ENCODE data around the gene RELT. TPM values are rescaled to one million over a fixed set of nuclear protein-coding genes. Genes with fewer than 3 reads are reported as not detected.

Gene RELT
- total RNA-seq, 2 experiments from 2014 or later, result 26.6 to 29.6 TPM

DNA sequence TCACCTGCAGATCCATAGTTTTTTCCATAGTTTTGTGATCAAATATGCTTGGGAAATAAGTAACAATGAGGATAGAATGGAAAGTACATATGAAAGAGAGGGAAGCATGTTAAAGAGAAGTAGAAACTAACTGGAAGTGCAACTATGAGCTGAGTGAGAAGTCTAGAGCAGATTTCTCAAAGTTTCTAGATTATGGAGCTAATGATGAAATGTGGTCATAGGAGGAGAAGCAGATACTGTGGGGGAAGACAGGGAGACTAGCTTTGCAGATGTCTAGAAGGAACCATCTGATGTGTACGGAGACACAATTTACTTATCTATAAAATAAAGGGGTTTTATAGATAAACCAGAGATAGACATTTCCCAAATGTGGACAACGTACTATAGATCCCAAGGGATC is 37.1 kb downstream of the RELT start:
- Mint-ChIP-seq H3K27me3 (no peaks in the 10 kb centered on the region), H3K4me3 (no peak overlapping the region), H3K4me1 (ENCODE audit: low read depth) (peaks cover 3% of the 10 kb centered on the region), H3K9me3 (no peaks in the 10 kb centered on the region), H3K36me3 (ENCODE audit: low read depth) (peaks cover 4% of the 10 kb centered on the region), H3K27ac (no peak overlapping the region)
- TF ChIP-seq, protein P1, sequence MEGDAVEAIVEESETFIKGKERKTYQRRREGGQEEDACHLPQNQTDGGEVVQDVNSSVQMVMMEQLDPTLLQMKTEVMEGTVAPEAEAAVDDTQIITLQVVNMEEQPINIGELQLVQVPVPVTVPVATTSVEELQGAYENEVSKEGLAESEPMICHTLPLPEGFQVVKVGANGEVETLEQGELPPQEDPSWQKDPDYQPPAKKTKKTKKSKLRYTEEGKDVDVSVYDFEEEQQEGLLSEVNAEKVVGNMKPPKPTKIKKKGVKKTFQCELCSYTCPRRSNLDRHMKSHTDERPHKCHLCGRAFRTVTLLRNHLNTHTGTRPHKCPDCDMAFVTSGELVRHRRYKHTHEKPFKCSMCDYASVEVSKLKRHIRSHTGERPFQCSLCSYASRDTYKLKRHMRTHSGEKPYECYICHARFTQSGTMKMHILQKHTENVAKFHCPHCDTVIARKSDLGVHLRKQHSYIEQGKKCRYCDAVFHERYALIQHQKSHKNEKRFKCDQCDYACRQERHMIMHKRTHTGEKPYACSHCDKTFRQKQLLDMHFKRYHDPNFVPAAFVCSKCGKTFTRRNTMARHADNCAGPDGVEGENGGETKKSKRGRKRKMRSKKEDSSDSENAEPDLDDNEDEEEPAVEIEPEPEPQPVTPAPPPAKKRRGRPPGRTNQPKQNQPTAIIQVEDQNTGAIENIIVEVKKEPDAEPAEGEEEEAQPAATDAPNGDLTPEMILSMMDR (IDR thresholded peaks at IDR 0.05), result no peak
- ChIA-PET CTCF (interaction anchor here (2.4 to 3.2 kb wide), 4 partner anchors 12 to 248 kb away, joined by 5 to 15 read pairs (median 14); no protein-coding TSS in a partner anchor), POLR2A (no interaction called here)
- intact Hi-C loops (cut with micrococcal nuclease), result no loop called here
- DNase-seq, result no peak
- ATAC-seq, result no peak

DNA sequence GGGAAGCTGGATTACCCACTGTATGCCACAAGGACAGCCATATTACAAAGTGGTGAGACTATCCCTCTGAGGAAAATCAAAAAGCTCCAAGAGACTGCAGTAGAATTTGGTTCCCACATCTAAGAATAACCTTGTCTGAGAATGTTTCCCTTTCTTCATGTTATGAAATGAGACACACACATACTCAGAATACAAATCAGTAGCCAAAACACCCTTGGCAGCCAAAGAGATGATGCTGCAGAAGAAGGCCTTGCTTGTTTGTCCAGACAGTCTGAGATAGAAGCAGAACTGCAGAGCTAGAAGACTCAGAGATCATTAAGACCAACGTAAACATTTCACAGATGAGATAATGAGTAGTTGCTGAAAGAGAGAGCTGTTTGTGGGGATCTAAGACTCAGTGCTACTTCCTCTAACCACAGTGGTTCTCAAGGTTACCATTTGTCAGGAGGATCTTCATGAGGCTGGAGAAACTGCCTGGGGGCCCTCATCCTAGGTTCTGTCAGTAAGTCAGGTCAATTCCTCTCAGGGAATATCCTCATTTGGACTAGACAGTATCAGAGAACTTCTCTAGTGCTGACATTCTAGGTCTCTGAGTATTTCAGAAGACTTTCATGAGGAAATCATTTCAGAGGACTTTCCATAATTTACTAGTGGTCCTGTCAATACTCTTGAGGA is 38.9 kb downstream of the RELT start:
- ATAC-seq (peak; percentile 10), DNase-seq (no peak)
- Mint-ChIP-seq H3K36me3 (ENCODE audit: low read depth) (no peaks in the 10 kb centered on the region), H3K27me3 (no peaks in the 10 kb centered on the region), H3K27ac (no peak overlapping the region), H3K4me1 (ENCODE audit: low read depth) (peaks cover 3% of the 10 kb centered on the region), H3K9me3 (no peaks in the 10 kb centered on the region), H3K4me3 (no peak overlapping the region)
- ChIA-PET POLR2A (no interaction called here), CTCF (interaction anchor here (0.9 to 3.2 kb wide), 12 partner anchors 8 to 246 kb away, joined by 3 to 15 read pairs (median 5); no protein-coding TSS in a partner anchor)
- intact Hi-C loops (cut with micrococcal nuclease), result no loop called here
- TF ChIP-seq, protein P1 (IDR thresholded peaks at IDR 0.05), result no peak

DNA sequence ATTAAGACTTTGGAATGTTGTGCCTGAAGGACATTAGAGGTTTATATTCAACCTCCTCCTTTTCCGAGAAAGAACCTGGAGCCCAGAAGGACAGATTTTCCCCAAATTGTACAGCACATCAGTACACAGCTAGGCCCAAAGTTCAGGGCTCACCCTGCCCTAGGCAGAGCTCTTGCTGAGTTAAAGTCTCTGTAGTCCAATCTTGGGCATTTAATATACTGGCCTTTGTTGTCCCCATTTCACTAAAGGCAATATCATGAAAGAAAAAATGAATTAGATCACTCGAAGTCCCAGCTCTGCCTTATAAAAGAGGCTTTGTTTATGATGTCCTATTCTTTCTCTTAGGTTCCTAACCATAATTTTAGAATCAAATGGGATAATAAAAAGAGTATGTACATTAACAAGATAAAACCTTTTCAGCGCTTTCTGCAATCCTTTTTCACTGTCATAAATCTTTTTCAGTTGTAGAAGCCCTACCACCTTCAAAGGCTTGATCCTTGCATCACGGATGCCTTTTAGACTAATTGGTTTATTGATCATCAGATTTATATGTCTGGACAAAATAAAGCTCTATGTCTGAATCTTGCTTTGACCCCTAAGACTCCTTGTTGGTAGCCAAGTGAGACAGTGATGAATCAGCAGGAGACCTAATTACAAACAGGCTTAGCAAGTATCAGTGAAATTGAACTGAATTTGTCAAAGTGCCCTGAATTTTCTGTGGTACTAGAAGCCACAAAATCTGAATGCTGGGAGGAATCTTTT is 39.8 kb downstream of the RELT start:
- Mint-ChIP-seq H3K27me3 (no peaks in the 10 kb centered on the region), H3K4me3 (no peak overlapping the region), H3K27ac (no peak overlapping the region), H3K4me1 (ENCODE audit: low read depth) (peaks cover 3% of the 10 kb centered on the region), H3K9me3 (no peaks in the 10 kb centered on the region), H3K36me3 (ENCODE audit: low read depth) (no peaks in the 10 kb centered on the region)
- DNase-seq (no peak), ATAC-seq (no peak)
- ChIA-PET POLR2A (no interaction called here), CTCF (interaction anchor here (0.9 to 3.2 kb wide), 10 partner anchors 9 to 245 kb away, joined by 3 to 14 read pairs (median 5); no protein-coding TSS in a partner anchor)
- TF ChIP-seq, protein P1 (IDR thresholded peaks at IDR 0.05), result no peak
- intact Hi-C loops (cut with micrococcal nuclease), result no loop called here

DNA sequence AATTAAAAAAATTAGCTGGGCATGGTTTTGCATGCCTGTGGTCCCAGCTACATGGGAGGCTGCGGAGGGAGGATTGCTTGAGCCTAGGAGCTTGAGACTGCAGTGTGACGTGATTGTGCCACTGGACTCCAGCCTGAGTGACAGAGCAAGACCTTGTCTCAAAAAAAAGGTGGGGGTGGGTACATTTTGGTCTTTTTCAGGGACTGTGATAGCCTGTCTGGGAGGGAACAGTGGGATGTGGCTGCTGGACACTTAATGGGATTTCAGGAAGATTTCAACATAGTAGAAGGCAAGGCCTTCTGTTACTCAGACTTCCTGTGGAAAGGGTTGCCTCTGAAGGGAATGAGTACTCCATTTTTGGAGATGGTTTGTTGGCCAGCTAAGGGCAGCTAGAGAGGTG is 40.6 kb downstream of the RELT start:
- CTCF ChIA-PET, result interaction anchor here (1.0 to 1.8 kb wide), 2 partner anchors 10 to 81 kb away, joined by 3 to 7 read pairs; no protein-coding TSS in a partner anchor
- H3K9me3 Mint-ChIP-seq, result no peaks in the 10 kb centered on the region
- POLR2A ChIA-PET, result no interaction called here
- no peaks in the 10 kb centered on the region for H3K36me3 Mint-ChIP-seq (ENCODE audit: low read depth)
- intact Hi-C loops (cut with micrococcal nuclease), result no loop called here
- H3K4me3 Mint-ChIP-seq, result no peak overlapping the region
- H3K4me1 Mint-ChIP-seq (ENCODE audit: low read depth), result peaks cover 3% of the 10 kb centered on the region
- ATAC-seq, result no peak
- H3K27ac Mint-ChIP-seq, result no peak overlapping the region
- TF ChIP-seq, protein P1 (IDR thresholded peaks at IDR 0.05), result no peak
- no peak for DNase-seq
- no peaks in the 10 kb centered on the region for H3K27me3 Mint-ChIP-seq

DNA sequence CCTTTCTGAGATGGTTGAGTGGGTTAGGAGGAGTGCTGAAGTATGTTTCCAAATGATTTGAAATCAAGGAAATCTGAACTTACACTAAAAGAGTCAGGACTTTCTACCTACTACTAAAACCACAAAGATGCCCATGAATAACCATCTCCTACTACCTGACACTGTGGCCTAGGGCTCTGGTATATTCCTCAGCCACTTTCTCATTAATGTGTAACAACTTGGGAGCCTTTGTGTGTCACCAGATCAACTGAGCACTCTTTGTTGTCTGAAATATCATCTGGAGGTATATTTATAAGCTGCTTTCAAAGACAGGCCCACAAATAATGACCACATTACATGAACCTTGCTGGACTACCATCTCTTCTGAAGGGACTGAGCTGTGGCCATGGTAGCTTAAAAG is 43.9 kb downstream of the RELT start:
- CTCF ChIA-PET, result no interaction called here
- POLR2A ChIA-PET, result no interaction called here
- TF ChIP-seq, protein P1 (IDR thresholded peaks at IDR 0.05), result no peak
- Mint-ChIP-seq H3K27ac (no peak overlapping the region), H3K36me3 (ENCODE audit: low read depth) (no peaks in the 10 kb centered on the region), H3K4me3 (no peak overlapping the region), H3K4me1 (ENCODE audit: low read depth) (peaks cover 1% of the 10 kb centered on the region), H3K27me3 (no peaks in the 10 kb centered on the region), H3K9me3 (no peaks in the 10 kb centered on the region)
- no peak for DNase-seq
- intact Hi-C loops (cut with micrococcal nuclease), result no loop called here
- no peak for ATAC-seq

All from activated CD8-positive, alpha-beta T cell treated with anti-CD3 and anti-CD28 coated beads for 36 hours (primary cell).